Fibroblast of villous mesenchyme (primary cell): ENCODE data around the gene SEMA4C. TPM values are rescaled to one million over a fixed set of nuclear protein-coding genes. Genes with fewer than 3 reads are reported as not detected.

Source experiments
- DNase-seq: peaks from one replicate; pipeline ENCODE4 v3.0.0-alpha.2; 2010; ENCODE audit warnings: low read depth
- H3K4me3 ChIP-seq: 2 replicates; pipeline ENCODE4 v1.5.1; 2011; ENCODE audit warnings: low read depth, mild to moderate bottlenecking, low read length
- CTCF ChIP-seq: IDR thresholded peaks from 2 replicates; pipeline ENCODE4 v1.5.1; 2012; ENCODE audit warnings: low read depth, mild to moderate bottlenecking, low read length; ENCODE audit not compliant: insufficient read depth
- total RNA-seq: library from RNA; depleted of rRNA; stranded (reverse); fragments of >200 nt; gene quantifications from 2 replicates; pipeline ENCODE4 v1.2.3, GENCODE V29; 2012

Gene SEMA4C
- total RNA-seq, 1 donor, result 16.4 TPM

DNA sequence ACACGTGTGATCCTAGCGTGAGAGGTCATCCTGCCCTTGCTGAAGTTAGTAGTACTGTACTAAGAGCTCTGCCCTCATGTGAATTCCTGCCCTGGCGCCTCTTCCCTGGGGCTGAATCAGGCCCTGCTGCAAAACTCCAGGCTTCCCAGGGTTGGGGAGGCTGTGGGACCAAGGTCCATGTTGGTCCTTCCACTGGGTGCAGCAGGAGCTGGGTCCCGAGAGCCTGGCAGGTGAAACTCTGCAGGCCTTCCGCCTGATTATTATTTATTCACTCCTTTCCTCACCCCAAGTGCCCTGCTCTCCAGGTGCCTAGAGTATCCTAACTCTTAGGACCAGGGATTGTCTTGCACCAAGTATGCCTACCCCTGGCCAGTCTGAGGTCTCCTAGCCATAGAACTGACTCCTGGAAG, 59.1 kb downstream of the SEMA4C start:
- no peak overlapping the region for H3K4me3 ChIP-seq
- no peak for DNase-seq
- no peak for TF ChIP-seq CTCF

DNA sequence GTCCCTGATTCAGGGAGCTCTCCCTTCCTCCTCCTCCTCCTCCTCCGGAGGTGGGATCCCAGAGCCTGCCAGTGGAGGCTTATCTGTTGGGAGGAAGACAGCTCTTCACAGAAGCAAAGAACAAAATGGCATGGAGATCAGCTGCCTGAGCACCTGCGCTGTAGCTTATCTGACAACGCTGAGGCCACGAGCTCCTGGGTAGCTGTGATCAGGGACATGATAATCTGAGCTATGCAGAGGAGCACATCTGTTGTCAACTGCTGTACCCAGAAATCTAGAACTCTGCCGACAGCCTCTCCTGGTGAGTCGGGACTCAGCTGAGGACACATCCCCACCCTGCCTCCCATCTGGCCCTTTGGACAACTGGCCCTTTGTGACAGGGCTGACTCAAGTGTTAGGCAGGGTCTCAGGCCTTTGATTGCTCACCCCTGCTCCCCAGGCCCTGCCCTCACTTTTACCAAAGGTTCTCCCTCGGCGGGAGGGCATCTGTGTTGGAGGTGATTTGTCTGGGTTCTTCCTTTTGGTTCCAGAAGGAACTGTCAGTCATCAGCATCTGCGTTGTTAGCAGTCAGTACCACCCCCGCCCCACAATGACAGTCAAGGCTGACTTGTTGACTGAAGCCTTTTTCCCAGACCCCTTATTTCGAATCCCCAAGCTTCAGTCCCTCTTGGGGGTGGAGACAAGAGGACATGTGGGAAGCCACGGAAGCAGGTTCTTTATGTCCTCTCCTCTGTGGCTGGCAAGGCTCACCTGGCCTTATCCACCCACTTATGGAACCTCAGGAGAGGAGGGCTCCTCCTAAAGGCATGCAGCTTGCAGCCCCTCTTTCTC, 59.7 kb downstream of the SEMA4C start:
- DNase-seq, result no peak
- TF ChIP-seq CTCF, result no peak
- H3K4me3 ChIP-seq, result no peak overlapping the region

Other genes with a start within 250 kb of the SEMA4C start
- 35.4 and 37.4 TPM in 2 replicates for gene KANSL3, start 231.8 kb downstream of the SEMA4C start, total RNA-seq
- gene FER1L5, start 227.3 kb downstream of the SEMA4C start, total RNA-seq, result 0.64 and 0.86 TPM in 2 replicates
- gene LMAN2L, start 130.0 kb downstream of the SEMA4C start, total RNA-seq, result 15.1 and 31.1 TPM in 2 replicates
- 3.9 and 5.6 TPM in 2 replicates for gene CNNM4, start 109.2 kb downstream of the SEMA4C start, total RNA-seq
- 6.4 and 8.6 TPM in 2 replicates for gene CNNM3, start 53.8 kb downstream of the SEMA4C start, total RNA-seq
- 1.3 TPM in 2 replicates for gene ANKRD23, start 26.1 kb downstream of the SEMA4C start, total RNA-seq
- 4.7 and 5.8 TPM in 2 replicates for gene ANKRD39, start 12.1 kb downstream of the SEMA4C start, total RNA-seq
- not detected in 2 replicates for gene FAM178B, start 116.5 kb upstream of the SEMA4C start, total RNA-seq
- 3.0 and 4.5 TPM in 2 replicates for gene FAHD2B, start 224.8 kb upstream of the SEMA4C start, total RNA-seq
- 27.7 and 28.9 TPM in 2 replicates for gene ANKRD36, start 243.1 kb upstream of the SEMA4C start, total RNA-seq